Neuronal stem cell (in vitro differentiated cells): ENCODE results near the gene MINDY3.

Experiments used
- DNase-seq: peaks from one replicate; pipeline ENCODE4 v3.0.0-alpha.2; 2013; ENCODE audit warnings: low spot score
- H2AFZ ChIP-seq: one replicate; pipeline ENCODE4 v1.6.1; 2013; ENCODE audit warnings: mild to moderate bottlenecking, low read length, inconsistent platforms
- H2AK5ac ChIP-seq: 2 replicates; pipeline ENCODE4 v1.6.1; 2013; ENCODE audit warnings: low read depth, mild to moderate bottlenecking, inconsistent platforms, low read length, moderate library complexity, mixed read lengths
- H2BK120ac ChIP-seq: 2 replicates; pipeline ENCODE4 v1.6.1; 2013; ENCODE audit warnings: low read depth, mild to moderate bottlenecking, inconsistent platforms, low read length, moderate library complexity, mixed read lengths
- H2BK12ac ChIP-seq: one replicate; pipeline ENCODE4 v1.6.1; 2013; ENCODE audit warnings: low read length, inconsistent platforms
- H2BK15ac ChIP-seq: 2 replicates; pipeline ENCODE4 v1.6.1; 2013; ENCODE audit warnings: mild to moderate bottlenecking, low read length, inconsistent platforms, mixed read lengths
- H2BK5ac ChIP-seq: one replicate; pipeline ENCODE4 v1.6.1; 2013; ENCODE audit warnings: inconsistent platforms, mild to moderate bottlenecking, low read length, moderate library complexity
- H3K14ac ChIP-seq: one replicate; pipeline ENCODE4 v1.6.1; 2013; ENCODE audit warnings: low read length, inconsistent platforms
- H3K18ac ChIP-seq: 2 replicates; pipeline ENCODE4 v1.6.1; 2013; ENCODE audit warnings: low read length, inconsistent platforms
- H3K23ac ChIP-seq: 2 replicates; pipeline ENCODE4 v1.6.1; 2013; ENCODE audit warnings: low read depth, mild to moderate bottlenecking, mixed read lengths, low read length, inconsistent platforms; ENCODE audit not compliant: poor library complexity
- H3K27ac ChIP-seq: replicated peaks from 3 replicates; pipeline ENCODE4 v1.5.1; 2013; ENCODE audit warnings: low read length, inconsistent platforms
- H3K27me3 ChIP-seq, 3 experiments: 2 replicates each; pipeline ENCODE4 v1.6.1; 2013; ENCODE audit warnings: low read length in 3 of 3, mild to moderate bottlenecking in 2 of 3, inconsistent platforms in 1 of 3, low read depth in 1 of 3, mixed read lengths in 1 of 3, moderate library complexity in 1 of 3; ENCODE audit not compliant: control insufficient read depth in 3 of 3, insufficient read depth in 3 of 3
- H3K36me3 ChIP-seq, 2 donors: replicated peaks in 1 of 2; 2 replicates each; pipeline ENCODE4 v1.6.1; 2013; ENCODE audit warnings: low read length in 2 of 2; ENCODE audit not compliant: control insufficient read depth in 2 of 2, insufficient read depth in 2 of 2
- H3K4ac ChIP-seq: 2 replicates; pipeline ENCODE4 v1.6.1; 2013; ENCODE audit warnings: inconsistent platforms, mild to moderate bottlenecking, low read length, moderate library complexity
- H3K4me1 ChIP-seq, 2 donors: 1 replicate in 1 of 2; 2 replicates in 1 of 2; pipeline ENCODE4 v1.6.1; 2013; ENCODE audit warnings: low read length in 2 of 2, low read depth in 1 of 2; ENCODE audit not compliant: control insufficient read depth in 2 of 2, insufficient read depth in 1 of 2
- H3K4me2 ChIP-seq: one replicate; pipeline ENCODE4 v1.6.1; 2013; ENCODE audit warnings: mild to moderate bottlenecking, low read length, inconsistent platforms; ENCODE audit not compliant: insufficient read depth, poor library complexity, severe bottlenecking
- H3K4me3 ChIP-seq, 2 donors: 2 replicates each; pipeline ENCODE4 v1.5.1; 2013; ENCODE audit warnings: low read length in 2 of 2, mild to moderate bottlenecking in 2 of 2, inconsistent platforms in 1 of 2, moderate library complexity in 1 of 2
- H3K79me1 ChIP-seq: one replicate; pipeline ENCODE4 v1.6.1; 2013; ENCODE audit warnings: low read depth, mild to moderate bottlenecking, inconsistent platforms, low read length, moderate library complexity
- H3K9ac ChIP-seq: one replicate; pipeline ENCODE4 v1.6.1; 2013; ENCODE audit warnings: mild to moderate bottlenecking, low read depth, low read length, inconsistent platforms; ENCODE audit not compliant: poor library complexity
- H3K9me3 ChIP-seq, 2 donors: replicated peaks in 1 of 2; 2 replicates each; pipeline versions ENCODE3 to v1.6.1; 2013; ENCODE audit warnings: low read length in 2 of 2, mild to moderate bottlenecking in 2 of 2, inconsistent platforms in 1 of 2, low read depth in 1 of 2, mixed read lengths in 1 of 2, moderate library complexity in 1 of 2; ENCODE audit not compliant: control insufficient read depth in 2 of 2, insufficient read depth in 1 of 2
- H4K8ac ChIP-seq: one replicate; pipeline ENCODE4 v1.6.1; 2013; ENCODE audit warnings: low read depth, mild to moderate bottlenecking, inconsistent platforms, low read length, moderate library complexity
- H4K91ac ChIP-seq: one replicate; pipeline ENCODE4 v1.6.1; 2013; ENCODE audit warnings: low read length, low read depth, mild to moderate bottlenecking, inconsistent platforms; ENCODE audit not compliant: poor library complexity
- WGBS, 2 donors: extraction: QIAGEN DNeasy Blood & Tissue Kit; methylation state at CpG; one replicate each; pipeline ENCODE4 v1.1.7; 2013; ENCODE audit warnings: missing lambda C conversion rate in 2 of 2, mixed read lengths in 1 of 2; ENCODE audit not compliant: insufficient read length in 2 of 2, insufficient replicate concordance in 1 of 2; ENCODE audit errors: extremely low coverage in 2 of 2; 5-methylcytosine and 5-hydroxymethylcytosine counted together

MINDY3 gene

GRCh38 chr10:15795036-15795792, 65.1 kb downstream of the MINDY3 start:
- no peaks in the 10 kb centered on the region for H3K27me3 ChIP-seq
- H2BK120ac ChIP-seq, result no peak overlapping the region
- H3K4me3 ChIP-seq, result no peak overlapping the region
- no CpG with 5 or more reads among the region's 7 CpGs for WGBS, 2 donors
- H3K4me2 ChIP-seq, result no peak overlapping the region
- H3K23ac ChIP-seq, result no peak overlapping the region
- no peaks in the 10 kb centered on the region for H3K4me1 ChIP-seq
- no peak overlapping the region for H2BK12ac ChIP-seq
- no peaks in the 10 kb centered on the region for H3K79me1 ChIP-seq
- no peak overlapping the region for H2BK5ac ChIP-seq
- no peak overlapping the region for H2AK5ac ChIP-seq
- no peak overlapping the region for H3K14ac ChIP-seq
- no peak overlapping the region for H3K9ac ChIP-seq
- DNase-seq, result no peak
- H4K8ac ChIP-seq, result no peak overlapping the region
- no peak overlapping the region for H2BK15ac ChIP-seq
- no peak overlapping the region for H3K27ac ChIP-seq
- H4K91ac ChIP-seq, result no peak overlapping the region
- no peak overlapping the region for H2AFZ ChIP-seq
- no peak overlapping the region for H3K4ac ChIP-seq
- no peak overlapping the region for H3K18ac ChIP-seq
- H3K36me3 ChIP-seq, result peaks cover under 1 to 21% of the 10 kb centered on the region in 2 donors
- H3K9me3 ChIP-seq, result no peaks in the 10 kb centered on the region

- Histone ChIP-seq H3K18ac (no peak overlapping the region), H3K9me3 (no peaks in the 10 kb centered on the region), H2AFZ (no peak overlapping the region), H3K9ac (no peak overlapping the region), H4K8ac (no peak overlapping the region), H3K4me3 (no peak overlapping the region), H3K4me2 (no peak overlapping the region), H2AK5ac (no peak overlapping the region), H4K91ac (no peak overlapping the region), H3K14ac (no peak overlapping the region), H3K23ac (no peak overlapping the region), H3K4ac (no peak overlapping the region), H3K27me3 (no peaks in the 10 kb centered on the region), H3K36me3 (peaks cover 0 to 21% of the 10 kb centered on the region in 2 donors), H2BK5ac (no peak overlapping the region), H2BK120ac (no peak overlapping the region), H3K27ac (no peak overlapping the region), H2BK15ac (no peak overlapping the region), H3K79me1 (no peaks in the 10 kb centered on the region), H2BK12ac (no peak overlapping the region), H3K4me1 (no peaks in the 10 kb centered on the region)
- DNase-seq, result no peak
Measured at GRCh38 chr10:15794569-15794968, 65.7 kb downstream of the MINDY3 start.

- H3K27ac ChIP-seq, result no peak overlapping the region
- no peak overlapping the region for H4K8ac ChIP-seq
- H2BK12ac ChIP-seq, result no peak overlapping the region
- H2BK15ac ChIP-seq, result no peak overlapping the region
- no peak overlapping the region for H4K91ac ChIP-seq
- no peaks in the 10 kb centered on the region for H3K27me3 ChIP-seq
- H3K14ac ChIP-seq, result no peak overlapping the region
- H2AK5ac ChIP-seq, result no peak overlapping the region
- H3K9me3 ChIP-seq, result no peaks in the 10 kb centered on the region
- H3K79me1 ChIP-seq, result no peaks in the 10 kb centered on the region
- no peak overlapping the region for H3K9ac ChIP-seq
- no peak for DNase-seq
- H3K4me1 ChIP-seq, result no peaks in the 10 kb centered on the region
- no peak overlapping the region for H2BK120ac ChIP-seq
- H3K23ac ChIP-seq, result no peak overlapping the region
- no CpG with 5 or more reads among the region's 5 CpGs for WGBS, 2 donors
- no peak overlapping the region for H2AFZ ChIP-seq
- no peak overlapping the region for H3K4me3 ChIP-seq
- H3K18ac ChIP-seq, result no peak overlapping the region
- H3K36me3 ChIP-seq, result peaks cover 0 to 25% of the 10 kb centered on the region in 2 donors
- no peak overlapping the region for H3K4ac ChIP-seq
- H2BK5ac ChIP-seq, result no peak overlapping the region
- no peak overlapping the region for H3K4me2 ChIP-seq
Measured at GRCh38 chr10:15793664-15794063, 66.6 kb downstream of the MINDY3 start.

- H2AFZ ChIP-seq, result no peak overlapping the region
- H3K9me3 ChIP-seq, result no peaks in the 10 kb centered on the region
- H3K23ac ChIP-seq, result no peak overlapping the region
- H2BK15ac ChIP-seq, result no peak overlapping the region
- H3K36me3 ChIP-seq, result peaks cover 0 to 28% of the 10 kb centered on the region in 2 donors
- no peak overlapping the region for H4K91ac ChIP-seq
- no peak overlapping the region for H2BK120ac ChIP-seq
- no peak overlapping the region for H3K4me2 ChIP-seq
- no peak overlapping the region for H3K4me3 ChIP-seq
- no peak for DNase-seq
- H3K18ac ChIP-seq, result no peak overlapping the region
- H3K14ac ChIP-seq, result no peak overlapping the region
- H3K9ac ChIP-seq, result no peak overlapping the region
- no peaks in the 10 kb centered on the region for H3K27me3 ChIP-seq
- H2AK5ac ChIP-seq, result no peak overlapping the region
- WGBS, 2 donors, result no CpG with 5 or more reads among the region's 4 CpGs
- H3K79me1 ChIP-seq, result no peaks in the 10 kb centered on the region
- H4K8ac ChIP-seq, result no peak overlapping the region
- H3K27ac ChIP-seq, result no peak overlapping the region
- H2BK12ac ChIP-seq, result no peak overlapping the region
- H2BK5ac ChIP-seq, result no peak overlapping the region
- no peak overlapping the region for H3K4ac ChIP-seq
- no peaks in the 10 kb centered on the region for H3K4me1 ChIP-seq
Measured at GRCh38 chr10:15792777-15793176, 67.5 kb downstream of the MINDY3 start.
